Amygdala (tissue), 56 donors: Measurements from ENCODE around the gene GIGYF1.

Source experiments
- DNase-seq, 56 donors: peaks; one replicate each; lab custom pipeline; 2025; lab: John Stamatoyannopoulos, UW

The GIGYF1 gene

GRCh38 chr7:100685631-100686145 is 8.4 kb downstream of the GIGYF1 start:
- no peak for DNase-seq

- no peak for DNase-seq
Measured at GRCh38 chr7:100685049-100685605, 8.9 kb downstream of the GIGYF1 start.

- no peak for DNase-seq
Measured at GRCh38 chr7:100684534-100685042, 9.5 kb downstream of the GIGYF1 start.

- no peak for DNase-seq
Measured at GRCh38 chr7:100683659-100684533, 10.2 kb downstream of the GIGYF1 start.

GRCh38 chr7:100682991-100683658 is 10.9 kb downstream of the GIGYF1 start:
- DNase-seq = no peak

GRCh38 chr7:100682228-100682741 is 11.8 kb downstream of the GIGYF1 start:
- no peak for DNase-seq

- DNase-seq = no peak
Measured at GRCh38 chr7:100681491-100682227, 12.4 kb downstream of the GIGYF1 start.

- peak in 1 of 56 donors; percentile 8 for DNase-seq
Measured at GRCh38 chr7:100680576-100681271, 13.3 kb downstream of the GIGYF1 start.

- no peak for DNase-seq
Measured at GRCh38 chr7:100679927-100680575, 14.0 kb downstream of the GIGYF1 start.

GRCh38 chr7:100679129-100679926 is 14.7 kb downstream of the GIGYF1 start:
- no peak for DNase-seq

GRCh38 chr7:100678291-100678984 is 15.6 kb downstream of the GIGYF1 start:
- DNase-seq = no peak

- DNase-seq = no peak
Measured at GRCh38 chr7:100677308-100678267, 16.5 kb downstream of the GIGYF1 start.

GRCh38 chr7:100676501-100677306 is 17.3 kb downstream of the GIGYF1 start:
- no peak for DNase-seq

GRCh38 chr7:100675581-100676350 is 18.3 kb downstream of the GIGYF1 start:
- DNase-seq = peak in 54 of 56 donors; percentile 27 to 96 (median 79)

- DNase-seq = peak in 3 of 56 donors; percentile 51 to 62 (median 54)
Measured at GRCh38 chr7:100675105-100675451, 19.0 kb downstream of the GIGYF1 start.
